WERI-Rb-1 (cell line): ENCODE measurements around the gene CEP89.

Experiments used
- DNase-seq: peaks from one replicate; pipeline ENCODE4 v3.0.0-alpha.2; 2020
- H3K27ac ChIP-seq: fragments of 250-450 bp; sonication (Bioruptor Pico); 2 replicates; pipeline ENCODE4 v1.5.1; 2020; ENCODE audit warnings: mild to moderate bottlenecking, moderate library complexity
- H3K27me3 ChIP-seq: fragments of 250-450 bp; sonication (Bioruptor Pico); 2 replicates; pipeline ENCODE4 v1.5.1; 2021; ENCODE audit warnings: mild to moderate bottlenecking, low read depth, moderate library complexity; ENCODE audit not compliant: insufficient read depth, severe bottlenecking
- H3K36me3 ChIP-seq: fragments of 250-450 bp; sonication (Bioruptor Pico); 2 replicates; pipeline ENCODE4 v1.5.1; 2020; ENCODE audit warnings: mild to moderate bottlenecking, moderate library complexity
- H3K4me3 ChIP-seq: 2 replicates; pipeline ENCODE4 v1.5.1; 2011; ENCODE audit warnings: low read depth, mild to moderate bottlenecking, control low read depth, low read length
- H3K9me3 ChIP-seq: fragments of 250-450 bp; sonication (Bioruptor Pico); 2 replicates; pipeline ENCODE4 v1.5.1; 2021; ENCODE audit warnings: mild to moderate bottlenecking, moderate library complexity; ENCODE audit not compliant: severe bottlenecking
- CTCF ChIP-seq: IDR thresholded peaks from 2 replicates; pipeline ENCODE4 v1.5.1; 2011; ENCODE audit warnings: low read depth, mild to moderate bottlenecking, control low read depth, inconsistent platforms, low read length

The CEP89 gene

GRCh38 chr19:32880622-32881021, 91.1 kb downstream of the CEP89 start:
- DNase-seq: no peak
- Histone ChIP-seq H3K27ac (no peak overlapping the region), H3K27me3 (no peaks in the 10 kb centered on the region), H3K36me3 (no peaks in the 10 kb centered on the region), H3K4me3 (no peak overlapping the region), H3K9me3 (no peaks in the 10 kb centered on the region)
- TF ChIP-seq CTCF: no peak

GRCh38 chr19:32879741-32880140, 92.0 kb downstream of the CEP89 start:
- Histone ChIP-seq H3K4me3 (no peak overlapping the region), H3K27me3 (no peaks in the 10 kb centered on the region), H3K36me3 (no peaks in the 10 kb centered on the region), H3K27ac (no peak overlapping the region), H3K9me3 (no peaks in the 10 kb centered on the region)
- no peak for DNase-seq
- TF ChIP-seq CTCF: no peak

- no peaks in the 10 kb centered on the region for H3K9me3 ChIP-seq
- H3K27ac ChIP-seq: no peak overlapping the region
- TF ChIP-seq CTCF: no peak
- H3K4me3 ChIP-seq: no peak overlapping the region
- H3K27me3 ChIP-seq: no peaks in the 10 kb centered on the region
- no peaks in the 10 kb centered on the region for H3K36me3 ChIP-seq
- no peak for DNase-seq
Measured at GRCh38 chr19:32878988-32879387, 92.8 kb downstream of the CEP89 start.

GRCh38 chr19:32877977-32878745, 93.6 kb downstream of the CEP89 start:
- Histone ChIP-seq H3K9me3 (no peaks in the 10 kb centered on the region), H3K27me3 (no peaks in the 10 kb centered on the region), H3K4me3 (no peak overlapping the region), H3K36me3 (no peaks in the 10 kb centered on the region), H3K27ac (no peak overlapping the region)
- no peak for DNase-seq
- TF ChIP-seq CTCF: no peak

- Histone ChIP-seq H3K27ac (no peak overlapping the region), H3K4me3 (no peak overlapping the region), H3K9me3 (no peaks in the 10 kb centered on the region), H3K36me3 (no peaks in the 10 kb centered on the region), H3K27me3 (no peaks in the 10 kb centered on the region)
- no peak for DNase-seq
- TF ChIP-seq CTCF: no peak
Measured at GRCh38 chr19:32877323-32877912, 94.3 kb downstream of the CEP89 start.
